ENCODE results near the gene FAM222A. TPM values are rescaled to one million over a fixed set of nuclear protein-coding genes. Genes with fewer than 3 reads are reported as not detected.
A peak's percentile ranks its signal among the peaks of the same experiment; 100 is the strongest.

The FAM222A gene
- total RNA-seq, 1 donor from 2014 or later = 2.5 TPM

- Histone ChIP-seq H3F3A (ENCODE audit: low read depth) (no peaks in the 10 kb centered on the region), H2AFZ (replicated peaks) (no peak overlapping the region), H3K9ac (no peak overlapping the region), H3K4me3 (no peak overlapping the region), H3K4me1 (no peaks in the 10 kb centered on the region), H3K4me2 (no peak overlapping the region), H3K9me3 (ENCODE audit: low read depth) (no peaks in the 10 kb centered on the region), H3K27ac (no peak overlapping the region), H4K20me1 (ENCODE audit: low read depth) (no peaks in the 10 kb centered on the region), H3K79me2 (ENCODE audit: low read depth) (no peaks in the 10 kb centered on the region), H3K36me3 (no peaks in the 10 kb centered on the region), H3K27me3 (no peaks in the 10 kb centered on the region)
- Mint-ChIP-seq H3K9me3 (no peaks in the 10 kb centered on the region), H3K27me3 (ENCODE audit: insufficient read depth, low read depth) (peaks cover 17% of the 10 kb centered on the region), H3K27ac (peak overlapping the region; percentile 48), H3K4me3 (no peak overlapping the region), H3K36me3 (no peaks in the 10 kb centered on the region), H3K4me1 (no peaks in the 10 kb centered on the region)
- no peak for DNase-seq (ENCODE audit: low spot score)
- TF ChIP-seq CTCF (IDR thresholded peaks at IDR 0.05) = no peak
- no peak for TF ChIP-seq EZH2phosphoT487 (IDR thresholded peaks at IDR 0.05)
- TF ChIP-seq EZH2 (IDR thresholded peaks at IDR 0.05) = no peak
Observed at GRCh38 chr12:109685574-109686447, 27.8 kb upstream of the FAM222A start.

- Mint-ChIP-seq H3K27ac (no peak overlapping the region), H3K4me3 (no peak overlapping the region)
Observed at GRCh38 chr12:109686523-109686922, 27.1 kb upstream of the FAM222A start.

GRCh38 chr12:109687250-109687649 is 26.4 kb upstream of the FAM222A start:
- H3K27ac Mint-ChIP-seq = no peak overlapping the region
- peaks cover 3% of the 10 kb centered on the region for H3K9me3 Mint-ChIP-seq
- Histone ChIP-seq H3K36me3 (no peaks in the 10 kb centered on the region), H3K4me2 (no peak overlapping the region), H3K9me3 (ENCODE audit: low read depth) (no peaks in the 10 kb centered on the region), H3K4me3 (no peak overlapping the region), H3K27ac (no peak overlapping the region), H3K9ac (no peak overlapping the region), H3K79me2 (ENCODE audit: low read depth) (no peaks in the 10 kb centered on the region), H2AFZ (replicated peaks) (no peak overlapping the region), H3F3A (ENCODE audit: low read depth) (no peaks in the 10 kb centered on the region), H4K20me1 (ENCODE audit: low read depth) (no peaks in the 10 kb centered on the region), H3K27me3 (no peaks in the 10 kb centered on the region), H3K4me1 (no peaks in the 10 kb centered on the region)
- TF ChIP-seq CTCF (IDR thresholded peaks at IDR 0.05) = no peak
- TF ChIP-seq EZH2phosphoT487 (IDR thresholded peaks at IDR 0.05) = no peak
- no peak for TF ChIP-seq EZH2 (IDR thresholded peaks at IDR 0.05)
- no peak for DNase-seq (ENCODE audit: low spot score)
- no peaks in the 10 kb centered on the region for H3K4me1 Mint-ChIP-seq
- peaks cover 26% of the 10 kb centered on the region for H3K27me3 Mint-ChIP-seq (ENCODE audit: insufficient read depth, low read depth)
- no peaks in the 10 kb centered on the region for H3K36me3 Mint-ChIP-seq
- H3K4me3 Mint-ChIP-seq = no peak overlapping the region

More at GRCh38 chr12:109686523-109686922, 27.1 kb upstream of the FAM222A start:
- Histone ChIP-seq H3K36me3 (no peaks in the 10 kb centered on the region), H2AFZ (replicated peaks) (no peak overlapping the region), H3K27ac (no peak overlapping the region), H3K4me3 (no peak overlapping the region), H3K9me3 (ENCODE audit: low read depth) (no peaks in the 10 kb centered on the region), H3K9ac (no peak overlapping the region), H3K27me3 (no peaks in the 10 kb centered on the region), H3K79me2 (ENCODE audit: low read depth) (no peaks in the 10 kb centered on the region), H3K4me1 (no peaks in the 10 kb centered on the region), H3K4me2 (no peak overlapping the region), H4K20me1 (ENCODE audit: low read depth) (no peaks in the 10 kb centered on the region), H3F3A (ENCODE audit: low read depth) (no peaks in the 10 kb centered on the region)
- H3K9me3 Mint-ChIP-seq = peaks cover under 1% of the 10 kb centered on the region
- no peaks in the 10 kb centered on the region for H3K36me3 Mint-ChIP-seq
- no peaks in the 10 kb centered on the region for H3K4me1 Mint-ChIP-seq
- H3K27me3 Mint-ChIP-seq (ENCODE audit: insufficient read depth, low read depth) = peaks cover 19% of the 10 kb centered on the region
- TF ChIP-seq CTCF (IDR thresholded peaks at IDR 0.05) (no peak), EZH2 (IDR thresholded peaks at IDR 0.05) (no peak), EZH2phosphoT487 (IDR thresholded peaks at IDR 0.05) (no peak)
- no peak for DNase-seq (ENCODE audit: low spot score)
